HepG2 (cell line): ENCODE measurements around the gene NUP54. TPM values are rescaled to one million over a fixed set of nuclear protein-coding genes. Genes with fewer than 3 reads are reported as not detected.

ENCODE experiments used
- EZH2 ChIP-seq: conservative IDR thresholded peaks from 2 replicates; pipeline ENCODE4 v1.6.1; 2012; ENCODE audit warnings: mild to moderate bottlenecking, low read depth, low read length, moderate library complexity
- FLYWCH1 ChIP-seq: sonication (generic); formaldehyde crosslinking; IDR thresholded peaks from 2 replicates; pipeline ENCODE4 v1.8.1; 2023; ENCODE audit warnings: mild to moderate bottlenecking, missing genetic modification reagents
- GLI4 ChIP-seq: sonication (generic); formaldehyde crosslinking; IDR thresholded peaks from 2 replicates; pipeline ENCODE4 v1.5.1; 2020; ENCODE audit warnings: missing genetic modification reagents, mild to moderate bottlenecking, moderate library complexity, borderline replicate concordance
- GTF3A ChIP-seq: sonication (generic); formaldehyde crosslinking; conservative IDR thresholded peaks from 2 replicates; pipeline ENCODE4 v1.4.0; 2020; ENCODE audit warnings: mild to moderate bottlenecking, missing genetic modification reagents
- HDAC1 ChIP-seq: sonication (generic); formaldehyde crosslinking; IDR thresholded peaks from 2 replicates; pipeline ENCODE4 v1.5.1; 2020; ENCODE audit warnings: mild to moderate bottlenecking, missing genetic modification reagents
- JUND ChIP-seq: sonication (generic); formaldehyde crosslinking; IDR thresholded peaks from 2 replicates; pipeline ENCODE4 v1.8.0; 2022; ENCODE audit warnings: mild to moderate bottlenecking, missing genetic modification reagents
- KLF13 ChIP-seq: sonication (generic); formaldehyde crosslinking; IDR thresholded peaks from 2 replicates; pipeline ENCODE4 v1.4.0; 2020; ENCODE audit warnings: mild to moderate bottlenecking, missing genetic modification reagents
- NCOA2 ChIP-seq: sonication (generic); formaldehyde crosslinking; IDR thresholded peaks from 2 replicates; pipeline ENCODE4 v1.8.0; 2022; ENCODE audit warnings: inconsistent platforms
- RAD51 ChIP-seq: fragments of 450-650 bp; IDR thresholded peaks from 2 replicates; pipeline ENCODE4 v1.6.1; 2016; ENCODE audit warnings: borderline replicate concordance
- RBM22 ChIP-seq: fragments of 200-400 bp; formaldehyde crosslinking; optimal IDR thresholded peaks from 2 replicates; pipeline ENCODE3; 2017; ENCODE audit warnings: mild to moderate bottlenecking, low read length, moderate library complexity
- SALL2 ChIP-seq: sonication (generic); formaldehyde crosslinking; IDR thresholded peaks from 2 replicates; pipeline ENCODE4 v1.8.1; 2023; ENCODE audit warnings: mild to moderate bottlenecking, missing genetic modification reagents, inconsistent platforms
- STAG1 ChIP-seq: sonication (generic); formaldehyde crosslinking; IDR thresholded peaks from 2 replicates; pipeline ENCODE4 v1.4.0; 2020; ENCODE audit warnings: missing genetic modification reagents
- ZNF292 ChIP-seq: sonication (generic); formaldehyde crosslinking; IDR thresholded peaks from 2 replicates; pipeline ENCODE4 v1.8.1; 2022; ENCODE audit warnings: mild to moderate bottlenecking, low read depth, missing genetic modification reagents, borderline replicate concordance
- ZNF83 ChIP-seq: sonication (generic); formaldehyde crosslinking; IDR thresholded peaks from 2 replicates; pipeline ENCODE4 v1.4.0; 2020; ENCODE audit warnings: missing genetic modification reagents, mild to moderate bottlenecking, borderline replicate concordance
- polyA plus RNA-seq, 8 experiments: library from polyadenylated mRNA; depleted of rRNA in 3 of 8; stranded (reverse) in 7 of 8; unstranded in 1 of 8; fragments of >200 nt; fragmentation: Illumina TruSeq in 4 of 8; extraction: Trizol in 4 of 8; gene quantifications; 2 replicates each; pipeline versions ENCODE4 v1.2.1 to v1.2.3, GENCODE V29; 2011 to 2016; ENCODE audit warnings: low read depth in 4 of 8, missing spikeins in 1 of 8, mixed read lengths in 1 of 8; ENCODE audit not compliant: insufficient read depth in 1 of 8
- total RNA-seq, 5 experiments: library from RNA; depleted of rRNA; stranded (reverse); fragments of >200 nt; fragmentation: Illumina TruSeq; extraction: Trizol; gene quantifications; 2 replicates each; pipeline ENCODE4 v1.2.3, GENCODE V29; 2016; ENCODE audit warnings: low read depth in 1 of 5
- TF ChIP-seq, protein P1 (sequence below): sonication (generic); formaldehyde crosslinking; IDR thresholded peaks from 2 replicates; pipeline ENCODE4 v1.4.0; 2020; ENCODE audit warnings: missing genetic modification reagents, borderline replicate concordance
- TF ChIP-seq, protein P2 (sequence below): sonication (generic); formaldehyde crosslinking; IDR thresholded peaks from 2 replicates; pipeline ENCODE4; 2020; ENCODE audit warnings: missing genetic modification reagents, mild to moderate bottlenecking, borderline replicate concordance
- TF ChIP-seq, protein P3 (sequence below): sonication (generic); formaldehyde crosslinking; IDR thresholded peaks from 2 replicates; pipeline ENCODE4 v1.5.1; 2020; ENCODE audit warnings: missing genetic modification reagents, mild to moderate bottlenecking, borderline replicate concordance
- TF ChIP-seq, protein P4 (sequence below): sonication (generic); formaldehyde crosslinking; IDR thresholded peaks from 2 replicates; pipeline ENCODE4 v1.4.0; 2020; ENCODE audit warnings: mild to moderate bottlenecking, missing genetic modification reagents, borderline replicate concordance

The NUP54 gene
- total and polyA plus RNA-seq, 2 of the 13 experiments (the other 11 are each of a cell fraction or from before 2014, with no cell fraction given) = 36.1 to 69.3 TPM

DNA sequence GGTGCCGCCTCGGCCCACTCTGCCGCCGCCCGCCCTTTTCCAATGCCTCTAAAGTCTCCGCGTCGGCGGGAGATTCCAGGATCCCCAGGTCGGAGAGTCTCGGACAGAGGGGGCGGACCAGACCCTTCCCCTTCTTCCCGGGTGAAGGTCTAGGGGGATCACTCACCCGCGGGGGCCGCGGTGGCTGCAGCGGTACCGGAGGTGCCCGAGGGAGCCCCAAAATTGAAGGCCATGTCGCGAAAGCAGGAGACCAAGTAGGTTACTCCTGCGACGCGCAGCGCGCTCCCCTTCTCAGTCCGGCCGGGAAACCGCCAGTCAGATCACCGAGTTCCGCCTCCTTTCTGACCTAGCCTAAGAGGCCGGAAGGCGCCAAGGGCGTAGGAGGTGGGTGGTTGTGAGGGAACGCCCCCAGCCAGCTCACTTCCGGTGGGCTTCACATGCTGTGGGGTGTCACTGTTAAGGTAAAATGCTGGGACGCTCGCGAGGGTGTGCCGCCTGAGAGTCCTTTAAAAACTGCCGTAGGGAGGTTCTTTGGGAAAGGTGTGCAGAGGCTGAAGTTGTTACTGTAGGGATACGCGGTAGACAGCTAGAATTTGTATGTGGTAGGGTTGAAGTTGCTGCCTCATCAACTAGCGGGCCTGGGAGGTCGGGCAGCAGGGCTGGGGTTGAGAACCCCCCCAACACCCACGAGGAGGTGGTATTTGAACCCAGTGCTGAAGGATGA is at the start of gene NUP54 (continued):
- TF ChIP-seq, protein P1, sequence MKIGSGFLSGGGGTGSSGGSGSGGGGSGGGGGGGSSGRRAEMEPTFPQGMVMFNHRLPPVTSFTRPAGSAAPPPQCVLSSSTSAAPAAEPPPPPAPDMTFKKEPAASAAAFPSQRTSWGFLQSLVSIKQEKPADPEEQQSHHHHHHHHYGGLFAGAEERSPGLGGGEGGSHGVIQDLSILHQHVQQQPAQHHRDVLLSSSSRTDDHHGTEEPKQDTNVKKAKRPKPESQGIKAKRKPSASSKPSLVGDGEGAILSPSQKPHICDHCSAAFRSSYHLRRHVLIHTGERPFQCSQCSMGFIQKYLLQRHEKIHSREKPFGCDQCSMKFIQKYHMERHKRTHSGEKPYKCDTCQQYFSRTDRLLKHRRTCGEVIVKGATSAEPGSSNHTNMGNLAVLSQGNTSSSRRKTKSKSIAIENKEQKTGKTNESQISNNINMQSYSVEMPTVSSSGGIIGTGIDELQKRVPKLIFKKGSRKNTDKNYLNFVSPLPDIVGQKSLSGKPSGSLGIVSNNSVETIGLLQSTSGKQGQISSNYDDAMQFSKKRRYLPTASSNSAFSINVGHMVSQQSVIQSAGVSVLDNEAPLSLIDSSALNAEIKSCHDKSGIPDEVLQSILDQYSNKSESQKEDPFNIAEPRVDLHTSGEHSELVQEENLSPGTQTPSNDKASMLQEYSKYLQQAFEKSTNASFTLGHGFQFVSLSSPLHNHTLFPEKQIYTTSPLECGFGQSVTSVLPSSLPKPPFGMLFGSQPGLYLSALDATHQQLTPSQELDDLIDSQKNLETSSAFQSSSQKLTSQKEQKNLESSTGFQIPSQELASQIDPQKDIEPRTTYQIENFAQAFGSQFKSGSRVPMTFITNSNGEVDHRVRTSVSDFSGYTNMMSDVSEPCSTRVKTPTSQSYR = peak; percentile 61; the same call in 1 of the 2 replicates
- TF ChIP-seq ZNF292 (no peak; the same call in 1 of the 2 replicates), KLF13 (CRISPR knock-in tag) (no peak), GLI4 (CRISPR knock-in tag) (peak; percentile 55; the same call in 1 of the 2 replicates), RAD51 (no peak), JUND (peak; percentile 61), RBM22 (peak; percentile 71), EZH2 (no peak), GTF3A (0 out of 2 replicates have a peak, but pooled peaks have one; percentile 50), SALL2 (CRISPR knock-in tag) (peak; percentile 81), HDAC1 (peak; percentile 91), ZNF83 (CRISPR knock-in tag) (peak; percentile 63; the same call in 1 of the 2 replicates), STAG1 (no peak), NCOA2 (CRISPR knock-in tag) (0 out of 2 replicates have a peak, but pooled peaks have one; percentile 52), FLYWCH1 (CRISPR knock-in tag) (no peak)
- TF ChIP-seq, protein P2, sequence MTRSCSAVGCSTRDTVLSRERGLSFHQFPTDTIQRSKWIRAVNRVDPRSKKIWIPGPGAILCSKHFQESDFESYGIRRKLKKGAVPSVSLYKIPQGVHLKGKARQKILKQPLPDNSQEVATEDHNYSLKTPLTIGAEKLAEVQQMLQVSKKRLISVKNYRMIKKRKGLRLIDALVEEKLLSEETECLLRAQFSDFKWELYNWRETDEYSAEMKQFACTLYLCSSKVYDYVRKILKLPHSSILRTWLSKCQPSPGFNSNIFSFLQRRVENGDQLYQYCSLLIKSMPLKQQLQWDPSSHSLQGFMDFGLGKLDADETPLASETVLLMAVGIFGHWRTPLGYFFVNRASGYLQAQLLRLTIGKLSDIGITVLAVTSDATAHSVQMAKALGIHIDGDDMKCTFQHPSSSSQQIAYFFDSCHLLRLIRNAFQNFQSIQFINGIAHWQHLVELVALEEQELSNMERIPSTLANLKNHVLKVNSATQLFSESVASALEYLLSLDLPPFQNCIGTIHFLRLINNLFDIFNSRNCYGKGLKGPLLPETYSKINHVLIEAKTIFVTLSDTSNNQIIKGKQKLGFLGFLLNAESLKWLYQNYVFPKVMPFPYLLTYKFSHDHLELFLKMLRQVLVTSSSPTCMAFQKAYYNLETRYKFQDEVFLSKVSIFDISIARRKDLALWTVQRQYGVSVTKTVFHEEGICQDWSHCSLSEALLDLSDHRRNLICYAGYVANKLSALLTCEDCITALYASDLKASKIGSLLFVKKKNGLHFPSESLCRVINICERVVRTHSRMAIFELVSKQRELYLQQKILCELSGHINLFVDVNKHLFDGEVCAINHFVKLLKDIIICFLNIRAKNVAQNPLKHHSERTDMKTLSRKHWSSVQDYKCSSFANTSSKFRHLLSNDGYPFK (CRISPR knock-in tag) = peak; percentile 89; the same call in 1 of the 2 replicates
- TF ChIP-seq, protein P3, sequence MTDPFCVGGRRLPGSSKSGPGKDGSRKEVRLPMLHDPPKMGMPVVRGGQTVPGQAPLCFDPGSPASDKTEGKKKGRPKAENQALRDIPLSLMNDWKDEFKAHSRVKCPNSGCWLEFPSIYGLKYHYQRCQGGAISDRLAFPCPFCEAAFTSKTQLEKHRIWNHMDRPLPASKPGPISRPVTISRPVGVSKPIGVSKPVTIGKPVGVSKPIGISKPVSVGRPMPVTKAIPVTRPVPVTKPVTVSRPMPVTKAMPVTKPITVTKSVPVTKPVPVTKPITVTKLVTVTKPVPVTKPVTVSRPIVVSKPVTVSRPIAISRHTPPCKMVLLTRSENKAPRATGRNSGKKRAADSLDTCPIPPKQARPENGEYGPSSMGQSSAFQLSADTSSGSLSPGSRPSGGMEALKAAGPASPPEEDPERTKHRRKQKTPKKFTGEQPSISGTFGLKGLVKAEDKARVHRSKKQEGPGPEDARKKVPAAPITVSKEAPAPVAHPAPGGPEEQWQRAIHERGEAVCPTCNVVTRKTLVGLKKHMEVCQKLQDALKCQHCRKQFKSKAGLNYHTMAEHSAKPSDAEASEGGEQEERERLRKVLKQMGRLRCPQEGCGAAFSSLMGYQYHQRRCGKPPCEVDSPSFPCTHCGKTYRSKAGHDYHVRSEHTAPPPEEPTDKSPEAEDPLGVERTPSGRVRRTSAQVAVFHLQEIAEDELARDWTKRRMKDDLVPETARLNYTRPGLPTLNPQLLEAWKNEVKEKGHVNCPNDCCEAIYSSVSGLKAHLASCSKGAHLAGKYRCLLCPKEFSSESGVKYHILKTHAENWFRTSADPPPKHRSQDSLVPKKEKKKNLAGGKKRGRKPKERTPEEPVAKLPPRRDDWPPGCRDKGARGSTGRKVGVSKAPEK (CRISPR knock-in tag) = no peak
- TF ChIP-seq, protein P4, sequence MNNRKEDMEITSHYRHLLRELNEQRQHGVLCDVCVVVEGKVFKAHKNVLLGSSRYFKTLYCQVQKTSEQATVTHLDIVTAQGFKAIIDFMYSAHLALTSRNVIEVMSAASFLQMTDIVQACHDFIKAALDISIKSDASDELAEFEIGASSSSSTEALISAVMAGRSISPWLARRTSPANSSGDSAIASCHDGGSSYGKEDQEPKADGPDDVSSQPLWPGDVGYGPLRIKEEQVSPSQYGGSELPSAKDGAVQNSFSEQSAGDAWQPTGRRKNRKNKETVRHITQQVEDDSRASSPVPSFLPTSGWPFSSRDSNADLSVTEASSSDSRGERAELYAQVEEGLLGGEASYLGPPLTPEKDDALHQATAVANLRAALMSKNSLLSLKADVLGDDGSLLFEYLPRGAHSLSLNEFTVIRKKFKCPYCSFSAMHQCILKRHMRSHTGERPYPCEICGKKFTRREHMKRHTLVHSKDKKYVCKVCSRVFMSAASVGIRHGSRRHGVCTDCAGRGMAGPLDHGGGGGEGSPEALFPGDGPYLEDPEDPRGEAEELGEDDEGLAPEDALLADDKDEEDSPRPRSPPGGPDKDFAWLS = peak; percentile 60; the same call in 1 of the 2 replicates
